Measurements from ENCODE around the gene NRL.

NRL gene

GRCh38 chr14:24080888-24081738, 33.6 kb downstream of the NRL start:
- peak; percentile 29 for DNase-seq (ENCODE audit: low spot score)

- no peak for DNase-seq (ENCODE audit: low spot score)
Observed at GRCh38 chr14:24080142-24080530, 34.6 kb downstream of the NRL start.

GRCh38 chr14:24079491-24080141, 35.1 kb downstream of the NRL start:
- no peak for DNase-seq (ENCODE audit: low spot score)

- no peak for DNase-seq (ENCODE audit: low spot score)
Observed at GRCh38 chr14:24078146-24078545, 36.6 kb downstream of the NRL start.

GRCh38 chr14:24077086-24077485, 37.7 kb downstream of the NRL start:
- no peak for DNase-seq (ENCODE audit: low spot score)

GRCh38 chr14:24076302-24076601, 38.5 kb downstream of the NRL start:
- no peak for DNase-seq (ENCODE audit: low spot score)

- DNase-seq (ENCODE audit: low spot score): no peak
Observed at GRCh38 chr14:24075485-24076301, 39.1 kb downstream of the NRL start.

GRCh38 chr14:24074625-24075484, 39.9 kb downstream of the NRL start:
- DNase-seq (ENCODE audit: low spot score): no peak

- no peak for DNase-seq (ENCODE audit: low spot score)
Observed at GRCh38 chr14:24072881-24073877, 41.6 kb downstream of the NRL start.

- DNase-seq (ENCODE audit: low spot score): no peak
Observed at GRCh38 chr14:24072436-24072835, 42.3 kb downstream of the NRL start.

- DNase-seq (ENCODE audit: low spot score): no peak
Observed at GRCh38 chr14:24071836-24072430, 42.8 kb downstream of the NRL start.

- no peak for DNase-seq (ENCODE audit: low spot score)
Observed at GRCh38 chr14:24071144-24071697, 43.5 kb downstream of the NRL start, which contains the start of gene CPNE6. TSS of gene CPNE6 (plus strand) at chr14:24071562. CDS start at chr14:24072937, 1,375 bp downstream.

GRCh38 chr14:24070285-24071143, 44.2 kb downstream of the NRL start:
- DNase-seq (ENCODE audit: low spot score): no peak

- no peak for DNase-seq (ENCODE audit: low spot score)
Observed at GRCh38 chr14:24069411-24069735, 45.4 kb downstream of the NRL start.

- DNase-seq (ENCODE audit: low spot score): no peak
Observed at GRCh38 chr14:24068711-24069410, 45.9 kb downstream of the NRL start.

GRCh38 chr14:24067133-24068082, 47.3 kb downstream of the NRL start:
- DNase-seq (ENCODE audit: low spot score): no peak

- no peak for DNase-seq (ENCODE audit: low spot score)
Observed at GRCh38 chr14:24066496-24067132, 48.1 kb downstream of the NRL start.

Data from SW480 (cell line).